ENCODE measurements around the gene PCCA.
"Not testable (repeated sequence)": the region's sequence is repeated elsewhere in the genome, so short reads cannot be mapped to it uniquely, and the experiment has no call there.

Gene PCCA, protein sequence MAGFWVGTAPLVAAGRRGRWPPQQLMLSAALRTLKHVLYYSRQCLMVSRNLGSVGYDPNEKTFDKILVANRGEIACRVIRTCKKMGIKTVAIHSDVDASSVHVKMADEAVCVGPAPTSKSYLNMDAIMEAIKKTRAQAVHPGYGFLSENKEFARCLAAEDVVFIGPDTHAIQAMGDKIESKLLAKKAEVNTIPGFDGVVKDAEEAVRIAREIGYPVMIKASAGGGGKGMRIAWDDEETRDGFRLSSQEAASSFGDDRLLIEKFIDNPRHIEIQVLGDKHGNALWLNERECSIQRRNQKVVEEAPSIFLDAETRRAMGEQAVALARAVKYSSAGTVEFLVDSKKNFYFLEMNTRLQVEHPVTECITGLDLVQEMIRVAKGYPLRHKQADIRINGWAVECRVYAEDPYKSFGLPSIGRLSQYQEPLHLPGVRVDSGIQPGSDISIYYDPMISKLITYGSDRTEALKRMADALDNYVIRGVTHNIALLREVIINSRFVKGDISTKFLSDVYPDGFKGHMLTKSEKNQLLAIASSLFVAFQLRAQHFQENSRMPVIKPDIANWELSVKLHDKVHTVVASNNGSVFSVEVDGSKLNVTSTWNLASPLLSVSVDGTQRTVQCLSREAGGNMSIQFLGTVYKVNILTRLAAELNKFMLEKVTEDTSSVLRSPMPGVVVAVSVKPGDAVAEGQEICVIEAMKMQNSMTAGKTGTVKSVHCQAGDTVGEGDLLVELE

DNA sequence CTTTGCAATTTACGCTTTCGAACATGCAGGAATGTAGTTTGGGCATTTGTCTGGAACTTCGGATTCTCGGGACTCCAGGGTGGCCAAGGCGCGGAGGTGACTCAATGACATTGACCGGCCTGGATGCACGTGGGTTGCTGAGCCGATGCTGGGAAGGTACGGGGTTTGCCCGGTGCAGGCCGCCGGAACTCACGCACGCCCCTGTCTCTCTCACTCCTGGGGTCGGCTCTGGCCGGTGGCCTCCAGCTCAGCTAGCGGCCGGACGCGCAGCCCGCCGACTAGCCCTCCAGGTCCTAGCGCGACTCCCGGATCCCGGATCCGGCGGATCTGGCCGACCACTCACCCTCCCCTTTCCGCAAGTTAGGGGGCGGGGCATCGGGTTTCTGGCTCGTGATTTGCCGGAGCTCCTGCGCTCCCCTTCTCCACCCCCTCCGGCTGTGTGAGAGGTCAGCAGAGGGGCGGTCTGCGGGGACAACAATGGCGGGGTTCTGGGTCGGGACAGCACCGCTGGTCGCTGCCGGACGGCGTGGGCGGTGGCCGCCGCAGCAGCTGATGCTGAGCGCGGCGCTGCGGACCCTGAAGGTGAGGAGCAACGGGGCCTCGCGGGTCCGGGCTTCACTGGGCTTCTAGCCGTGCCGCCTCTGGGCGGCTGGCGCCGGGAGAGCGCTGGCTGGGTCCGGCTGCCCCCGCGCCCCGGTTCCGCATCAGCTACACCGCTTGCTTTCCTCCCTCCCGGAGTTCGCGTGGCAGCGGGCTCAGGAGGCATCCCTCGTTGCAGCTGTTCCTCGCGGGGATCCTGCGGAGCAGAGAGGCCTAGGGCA, at the start of gene PCCA:
Gene PCCA (plus strand): TSS at position 450 of the 821 bp plus-strand sequence. CDS start 28 bp downstream, at position 478.
- peak; percentile 85 for DNase-seq

GRCh38 chr13:100039740-100040139, 49.2 kb upstream of the PCCA start:
- DNase-seq, result no peak

DNA sequence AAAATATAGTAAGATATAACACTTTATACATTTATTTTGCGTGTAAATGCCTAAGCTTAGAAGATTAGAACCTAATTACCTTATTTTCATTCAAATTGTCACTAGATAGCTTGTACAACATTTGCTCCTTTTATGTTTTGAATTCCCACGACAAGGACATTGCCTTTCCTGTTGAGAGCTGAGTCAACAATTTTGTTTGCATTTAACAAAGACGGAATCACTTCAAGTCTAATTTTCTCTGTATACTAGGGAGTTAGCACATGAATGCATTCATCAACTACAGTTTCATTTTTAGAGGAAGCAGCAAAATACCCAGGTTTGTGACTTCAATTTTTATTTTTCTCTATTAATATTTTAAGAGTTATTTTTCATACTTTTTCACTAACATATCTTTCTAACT, 48.7 kb upstream of the PCCA start:
- no peak for DNase-seq

DNA sequence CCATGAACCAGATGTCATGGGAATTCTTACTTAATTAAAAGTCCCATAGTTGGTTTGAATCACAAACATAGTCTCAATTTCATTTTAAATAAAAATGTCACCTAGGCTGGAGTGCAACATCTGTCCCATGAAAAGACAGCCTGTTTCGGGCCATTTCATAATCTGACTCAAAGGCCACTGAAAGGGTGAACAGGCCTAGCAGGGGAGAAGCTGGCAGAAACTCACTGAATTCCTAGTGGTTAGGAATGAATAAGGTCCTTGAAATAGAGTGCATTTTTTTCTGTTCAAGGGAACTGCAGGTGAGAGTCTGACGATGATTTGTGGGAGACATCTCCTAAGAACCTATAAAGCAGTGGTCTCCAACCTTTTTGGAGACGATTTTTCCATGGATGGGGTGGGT, 44.0 kb upstream of the PCCA start:
- no peak for DNase-seq

GRCh38 chr13:100045355-100045754, 43.5 kb upstream of the PCCA start:
- no peak for DNase-seq

DNA sequence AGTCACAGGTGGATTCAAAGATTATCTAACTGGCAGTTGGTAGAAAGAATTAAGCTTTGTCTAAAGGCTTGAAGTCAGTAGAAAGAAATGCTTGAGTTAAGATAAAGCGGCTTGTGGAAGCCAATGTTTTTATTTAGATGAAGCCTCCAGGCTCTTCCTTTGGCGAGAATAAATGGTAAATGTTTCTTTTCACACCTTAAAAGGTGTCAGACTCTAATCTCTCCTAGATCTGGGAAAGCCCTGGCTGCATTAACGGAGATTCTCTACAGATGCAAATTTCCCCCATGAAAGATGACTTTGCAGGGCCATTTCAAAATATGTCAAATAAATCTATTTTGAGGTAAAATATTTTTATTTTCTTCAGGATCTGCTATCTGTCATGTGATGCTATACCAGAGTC, 37.8 kb upstream of the PCCA start:
- DNase-seq, result no peak

- no peak for DNase-seq
Observed at GRCh38 chr13:100059827-100060226, 29.1 kb upstream of the PCCA start.

DNA sequence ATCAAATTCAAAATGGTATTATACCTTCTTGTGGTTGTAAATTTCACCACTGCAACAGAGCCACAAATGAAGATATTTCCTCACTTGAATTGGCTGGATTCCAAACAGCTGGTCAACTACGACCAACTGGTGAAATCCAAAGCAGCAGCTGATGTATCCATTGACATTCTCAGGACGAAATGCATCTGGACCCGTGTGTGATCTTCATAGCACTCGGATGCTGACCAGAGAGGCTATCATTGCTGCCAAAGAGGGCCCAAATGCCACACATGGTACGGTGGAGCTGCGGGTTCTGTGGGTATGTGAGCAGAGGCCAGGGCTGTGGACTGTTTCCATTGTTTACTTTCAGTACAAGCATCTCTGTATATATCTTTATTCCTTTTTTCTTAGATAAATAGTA, 25.6 kb upstream of the PCCA start:
- no peak for DNase-seq

GRCh38 chr13:100063906-100064305, 25.0 kb upstream of the PCCA start:
- no peak for DNase-seq

GRCh38 chr13:100068133-100068931, 20.6 kb upstream of the PCCA start:
- DNase-seq, result no peak

DNA sequence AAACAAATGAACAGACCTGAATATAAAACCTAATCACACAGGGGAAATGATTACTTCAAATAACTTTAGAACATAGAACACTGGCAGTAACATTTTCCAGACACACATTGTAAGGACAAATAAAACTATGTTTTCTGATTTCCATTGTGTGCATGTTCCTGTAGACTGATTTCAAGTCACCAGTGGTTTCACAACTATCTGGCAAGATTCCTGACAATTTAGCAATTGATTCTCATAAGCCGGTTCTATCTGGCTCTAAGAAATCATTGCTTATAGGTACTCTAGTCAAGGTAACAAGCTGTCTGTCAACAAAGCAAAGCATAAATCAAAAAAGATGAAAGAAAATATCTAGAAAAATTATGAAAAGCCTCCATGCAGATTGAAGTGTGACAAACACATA, 19.6 kb upstream of the PCCA start:
- no peak for DNase-seq

- DNase-seq, result no peak
Observed at GRCh38 chr13:100075700-100076587, 12.9 kb upstream of the PCCA start.

DNA sequence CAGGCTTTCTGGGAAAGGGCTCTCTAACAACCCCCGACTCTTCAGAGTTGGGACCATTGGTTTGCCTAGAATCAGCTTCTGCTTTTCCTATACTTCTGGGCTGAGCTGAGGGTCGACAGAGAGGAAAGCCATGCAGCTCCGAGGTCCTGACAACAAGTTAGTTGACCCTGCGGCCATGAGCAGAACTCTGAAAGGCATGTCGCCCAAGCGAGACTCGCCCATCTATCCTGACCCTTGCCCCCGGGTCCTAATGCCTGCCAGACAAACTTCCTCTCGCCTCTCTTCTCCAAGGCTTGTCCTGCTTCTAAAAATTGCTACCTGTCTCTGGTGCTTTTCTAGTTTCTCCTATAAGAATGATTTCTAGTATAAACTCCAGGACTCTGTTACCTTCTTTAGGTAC, 9.9 kb upstream of the PCCA start:
- not testable (repeated sequence) for DNase-seq

GRCh38 chr13:100083401-100083800, 5.5 kb upstream of the PCCA start:
- not testable (repeated sequence) for DNase-seq

GRCh38 chr13:100088273-100088643, 635 bp upstream of the PCCA start:
- DNase-seq, result no peak

- DNase-seq, result no peak
Observed at GRCh38 chr13:100089465-100090032, 656 bp downstream of the PCCA start.

- DNase-seq, result no peak
Observed at GRCh38 chr13:100090861-100091260, 2.0 kb downstream of the PCCA start.

DNA sequence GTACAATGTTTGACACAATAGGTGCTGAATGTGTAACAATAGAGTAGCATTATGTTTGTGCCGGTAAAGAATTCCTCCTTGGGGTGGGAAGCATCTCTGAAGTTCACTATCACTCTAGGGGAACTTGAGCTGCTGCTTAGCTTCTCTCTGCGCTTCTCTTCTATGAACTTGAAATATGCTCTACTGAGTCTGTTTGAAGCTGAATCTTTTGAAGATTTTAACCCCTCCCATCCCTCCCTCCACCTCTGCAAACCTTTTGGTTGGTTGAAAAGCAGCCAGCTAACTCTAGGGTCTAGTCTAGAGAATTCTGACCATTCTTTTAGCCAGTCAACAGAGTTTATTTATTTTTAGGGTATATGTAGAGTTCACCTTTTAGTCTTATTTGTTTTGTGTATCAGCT, 2.5 kb downstream of the PCCA start:
- DNase-seq, result no peak

DNA sequence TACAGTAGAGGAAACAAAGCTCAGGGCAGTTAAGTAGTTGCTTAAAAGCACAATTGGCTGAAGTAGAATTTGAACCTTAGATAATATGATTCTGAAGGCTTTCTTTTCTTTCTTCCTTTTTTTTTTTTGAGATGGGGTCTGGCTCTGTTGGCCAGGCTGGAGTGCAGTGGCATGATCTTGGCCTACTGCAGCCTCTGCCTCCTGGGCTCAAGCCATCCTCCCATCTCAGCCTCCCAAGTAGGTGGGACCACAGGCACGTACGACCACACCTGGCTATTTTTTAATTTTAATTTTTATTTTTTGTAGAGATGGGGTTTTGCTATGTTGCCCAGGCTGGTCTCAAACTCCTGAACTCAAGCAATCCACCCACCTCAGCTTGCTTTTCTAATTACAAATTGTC, 3.4 kb downstream of the PCCA start:
- not testable (repeated sequence) for DNase-seq

DNA sequence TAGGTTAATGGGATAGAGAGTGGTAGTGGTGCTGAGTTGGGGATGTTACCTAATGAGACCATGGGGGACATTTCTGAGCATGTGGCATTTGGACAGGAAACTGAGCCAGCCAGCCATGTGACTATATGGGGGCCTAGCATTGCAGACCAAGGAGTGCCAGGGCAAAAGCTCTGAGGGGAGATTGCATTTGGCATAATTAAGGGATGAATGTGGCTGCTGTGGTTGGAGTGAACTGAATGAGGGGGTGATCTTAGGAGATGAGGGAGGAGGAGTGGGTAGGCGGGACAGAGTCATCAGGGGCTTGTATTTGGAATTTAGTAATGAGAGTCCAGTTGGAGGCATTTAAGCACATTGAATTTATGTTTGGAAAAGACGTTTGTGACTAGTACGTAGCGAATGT, 6.6 kb downstream of the PCCA start:
- DNase-seq, result no peak

GRCh38 chr13:100096526-100096925, 7.6 kb downstream of the PCCA start:
- no peak for DNase-seq
